RPMI7951 (cell line): ENCODE results near the gene CTCF. TPM values are rescaled to one million over a fixed set of nuclear protein-coding genes. Genes with fewer than 3 reads are reported as not detected.

Source experiments
- DNase-seq: peaks from one replicate; pipeline ENCODE4 v3.0.0-alpha.2; 2012; ENCODE audit warnings: low read depth
- total RNA-seq: library from RNA; depleted of rRNA; stranded (reverse); fragments of >200 nt; shearing (Covaris generic); gene quantifications from 2 replicates; pipeline ENCODE4 v1.2.3, GENCODE V29; 2014

Gene CTCF
- total RNA-seq, 1 experiment from 2014 or later, result 29.6 TPM

GRCh38 chr16:67651039-67651438 lies 88.7 kb downstream of the CTCF start:
- DNase-seq, result no peak

- DNase-seq, result no peak
Observed at GRCh38 chr16:67651847-67652246, 89.5 kb downstream of the CTCF start.

GRCh38 chr16:67652578-67653127 lies 90.3 kb downstream of the CTCF start:
- DNase-seq, result no peak

- no peak for DNase-seq
Observed at GRCh38 chr16:67653128-67653788, 90.9 kb downstream of the CTCF start.

GRCh38 chr16:67653789-67654402 lies 91.6 kb downstream of the CTCF start:
- no peak for DNase-seq

GRCh38 chr16:67654403-67654911 lies 92.1 kb downstream of the CTCF start:
- DNase-seq, result no peak

GRCh38 chr16:67655363-67655762 lies 93.0 kb downstream of the CTCF start:
- no peak for DNase-seq

- DNase-seq, result no peak
Observed at GRCh38 chr16:67656344-67657016, 94.2 kb downstream of the CTCF start.

GRCh38 chr16:67657017-67657608 lies 94.8 kb downstream of the CTCF start:
- no peak for DNase-seq

- no peak for DNase-seq
Observed at GRCh38 chr16:67657751-67658518, 95.6 kb downstream of the CTCF start.

GRCh38 chr16:67658849-67659674 lies 96.7 kb downstream of the CTCF start:
- no peak for DNase-seq

- peak; percentile 87 for DNase-seq
Observed at GRCh38 chr16:67659675-67660563, 97.6 kb downstream of the CTCF start, which contains the start of gene ACD. Gene ACD (minus strand): TSS chr16:67660260. CDS start chr16:67660220, 40 bp downstream.

GRCh38 chr16:67660564-67661028 lies 98.3 kb downstream of the CTCF start, which contains the start of gene PARD6A:
Gene PARD6A (plus strand): TSS chr16:67660960. CDS start chr16:67661039, 79 bp downstream.
- DNase-seq, result peak; percentile 96

- no peak for DNase-seq
Observed at GRCh38 chr16:67661101-67661761, 98.9 kb downstream of the CTCF start.

GRCh38 chr16:67661886-67662652 lies 99.7 kb downstream of the CTCF start:
- DNase-seq, result no peak

GRCh38 chr16:67662653-67663010 lies 100.3 kb downstream of the CTCF start:
- no peak for DNase-seq

- no peak for DNase-seq
Observed at GRCh38 chr16:67663151-67663876, 101.0 kb downstream of the CTCF start.
